Measurements from ENCODE around the gene CDH13.

Gene CDH13

DNA sequence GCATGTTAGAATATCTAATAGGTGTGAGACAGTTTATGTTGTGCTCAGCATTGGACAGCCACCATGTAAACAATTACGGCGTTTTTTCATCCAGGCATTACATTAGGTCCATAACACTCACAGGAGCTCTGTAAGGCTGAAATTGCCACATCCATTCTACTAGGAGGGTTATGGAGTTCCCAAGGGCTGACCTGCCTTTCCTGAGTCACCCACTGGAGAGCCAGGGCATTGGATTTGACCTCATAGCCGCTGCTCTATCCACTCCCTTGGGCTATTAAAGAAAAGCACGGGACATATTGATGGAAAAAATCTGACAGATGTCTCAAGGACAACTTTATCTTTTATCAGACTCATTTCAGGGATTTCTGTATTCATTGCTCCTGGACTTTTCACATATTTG, 874.7 kb downstream of the CDH13 start:
- TF ChIP-seq, protein P1, sequence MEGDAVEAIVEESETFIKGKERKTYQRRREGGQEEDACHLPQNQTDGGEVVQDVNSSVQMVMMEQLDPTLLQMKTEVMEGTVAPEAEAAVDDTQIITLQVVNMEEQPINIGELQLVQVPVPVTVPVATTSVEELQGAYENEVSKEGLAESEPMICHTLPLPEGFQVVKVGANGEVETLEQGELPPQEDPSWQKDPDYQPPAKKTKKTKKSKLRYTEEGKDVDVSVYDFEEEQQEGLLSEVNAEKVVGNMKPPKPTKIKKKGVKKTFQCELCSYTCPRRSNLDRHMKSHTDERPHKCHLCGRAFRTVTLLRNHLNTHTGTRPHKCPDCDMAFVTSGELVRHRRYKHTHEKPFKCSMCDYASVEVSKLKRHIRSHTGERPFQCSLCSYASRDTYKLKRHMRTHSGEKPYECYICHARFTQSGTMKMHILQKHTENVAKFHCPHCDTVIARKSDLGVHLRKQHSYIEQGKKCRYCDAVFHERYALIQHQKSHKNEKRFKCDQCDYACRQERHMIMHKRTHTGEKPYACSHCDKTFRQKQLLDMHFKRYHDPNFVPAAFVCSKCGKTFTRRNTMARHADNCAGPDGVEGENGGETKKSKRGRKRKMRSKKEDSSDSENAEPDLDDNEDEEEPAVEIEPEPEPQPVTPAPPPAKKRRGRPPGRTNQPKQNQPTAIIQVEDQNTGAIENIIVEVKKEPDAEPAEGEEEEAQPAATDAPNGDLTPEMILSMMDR (IDR thresholded peaks at IDR 0.05; ENCODE audit: control insufficient read depth, extremely low read depth, insufficient read depth), result no peak
- H3K4me3 ChIP-seq (ENCODE audit: low read depth, low read length), result no peak overlapping the region
- no peak for DNase-seq (ENCODE audit: low read depth)

DNA sequence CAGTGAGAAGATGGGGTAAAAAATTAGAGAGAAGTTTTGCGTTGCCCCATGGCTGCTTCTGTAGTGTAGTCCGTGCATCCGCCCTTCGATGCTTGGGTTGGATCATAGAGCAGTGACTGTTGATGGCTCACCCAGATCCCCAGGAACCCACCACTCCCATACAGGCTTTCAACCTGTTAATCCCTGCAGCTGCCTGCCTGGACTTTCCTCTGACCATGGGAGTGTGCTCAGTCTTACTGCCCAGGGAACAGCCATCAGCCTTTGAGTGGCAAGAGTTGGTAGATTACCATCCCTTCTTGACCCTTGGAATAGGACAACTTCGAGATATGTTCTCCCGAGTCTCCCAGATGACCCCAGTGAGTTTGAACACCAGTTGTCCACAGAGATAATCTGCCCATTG, 881.5 kb downstream of the CDH13 start:
- TF ChIP-seq, protein P1 (IDR thresholded peaks at IDR 0.05; ENCODE audit: control insufficient read depth, extremely low read depth, insufficient read depth), result no peak
- no peak overlapping the region for H3K4me3 ChIP-seq (ENCODE audit: low read depth, low read length)
- no peak for DNase-seq (ENCODE audit: low read depth)

DNA sequence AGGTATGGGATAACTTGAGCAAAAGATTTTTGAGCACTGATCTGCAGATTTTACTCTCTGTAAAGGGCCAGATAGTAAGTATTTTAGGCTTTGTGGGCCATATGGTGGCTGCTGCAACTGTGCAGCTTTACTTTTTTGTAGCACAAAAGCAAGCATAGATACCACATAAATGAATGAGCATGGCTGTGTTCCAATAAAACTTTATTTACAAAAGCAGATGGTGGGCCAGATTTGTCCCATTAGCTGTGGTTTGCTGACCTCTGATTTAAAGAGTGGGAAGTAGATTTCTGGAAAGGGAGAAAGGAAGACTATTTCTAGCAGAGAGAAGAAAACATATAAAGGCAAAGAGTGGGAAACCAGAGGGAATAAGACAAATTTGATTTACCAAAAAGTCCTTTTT, 882.5 kb downstream of the CDH13 start:
- no peak for DNase-seq (ENCODE audit: low read depth)
- TF ChIP-seq, protein P1 (IDR thresholded peaks at IDR 0.05; ENCODE audit: control insufficient read depth, extremely low read depth, insufficient read depth), result no peak
- no peak overlapping the region for H3K4me3 ChIP-seq (ENCODE audit: low read depth, low read length)

DNA sequence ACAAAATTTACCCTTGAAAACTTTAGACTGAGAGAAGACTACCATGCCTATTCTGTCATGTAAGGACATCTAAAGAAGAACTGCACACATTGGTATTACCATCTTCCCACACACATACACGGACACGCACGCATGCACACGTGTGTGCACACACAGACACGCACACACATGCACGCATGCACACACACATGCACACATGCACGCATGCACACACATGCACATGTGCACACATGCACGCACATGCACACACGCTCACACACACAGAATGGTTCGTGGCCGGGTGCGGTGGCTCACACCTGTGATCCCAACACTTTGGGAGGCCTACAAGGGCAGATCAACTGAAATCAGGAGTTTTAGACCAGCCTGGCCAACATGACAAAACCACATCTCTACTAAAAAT, 884.1 kb downstream of the CDH13 start:
- no peak for DNase-seq (ENCODE audit: low read depth)
- H3K4me3 ChIP-seq (ENCODE audit: low read depth, low read length), result no peak overlapping the region
- TF ChIP-seq, protein P1 (IDR thresholded peaks at IDR 0.05; ENCODE audit: control insufficient read depth, extremely low read depth, insufficient read depth), result no peak

DNA sequence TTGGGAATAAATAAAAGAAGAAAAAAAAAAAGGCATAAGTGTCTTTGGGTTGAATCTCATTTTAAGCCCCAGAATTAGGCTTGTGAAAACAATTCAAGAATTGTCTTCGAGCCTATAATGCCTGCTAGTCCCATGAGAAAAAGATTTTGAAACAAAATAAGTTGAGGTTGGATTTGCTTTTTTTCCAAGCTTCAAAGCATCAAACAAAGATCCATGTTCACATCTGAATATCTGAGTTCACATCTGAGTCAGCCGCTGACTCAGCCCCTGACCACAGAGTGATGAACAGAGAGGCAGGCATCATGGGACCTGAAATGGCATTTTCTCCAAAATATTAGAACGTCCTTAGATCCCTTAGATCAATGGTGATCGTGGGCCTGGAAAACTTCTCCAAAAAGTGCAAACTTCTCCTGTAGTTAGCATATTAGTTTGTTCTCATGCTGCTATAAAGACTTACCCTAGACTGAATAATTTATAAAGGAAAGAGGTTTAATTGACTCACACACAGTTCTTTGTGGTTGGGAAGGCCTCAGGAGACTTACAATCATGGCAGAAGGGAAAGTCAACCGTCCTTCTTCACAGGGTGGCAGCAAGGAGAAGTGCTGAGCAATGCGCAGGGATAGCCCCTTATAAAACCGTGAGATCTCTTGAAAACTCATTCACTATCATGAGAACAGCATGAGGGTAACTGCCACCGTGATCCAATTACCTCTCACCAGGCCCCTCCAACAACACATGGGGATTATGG, 886.4 kb downstream of the CDH13 start:
- DNase-seq (ENCODE audit: low read depth), result no peak
- H3K4me3 ChIP-seq (ENCODE audit: low read depth, low read length), result no peak overlapping the region
- TF ChIP-seq, protein P1 (IDR thresholded peaks at IDR 0.05; ENCODE audit: control insufficient read depth, extremely low read depth, insufficient read depth), result no peak

DNA sequence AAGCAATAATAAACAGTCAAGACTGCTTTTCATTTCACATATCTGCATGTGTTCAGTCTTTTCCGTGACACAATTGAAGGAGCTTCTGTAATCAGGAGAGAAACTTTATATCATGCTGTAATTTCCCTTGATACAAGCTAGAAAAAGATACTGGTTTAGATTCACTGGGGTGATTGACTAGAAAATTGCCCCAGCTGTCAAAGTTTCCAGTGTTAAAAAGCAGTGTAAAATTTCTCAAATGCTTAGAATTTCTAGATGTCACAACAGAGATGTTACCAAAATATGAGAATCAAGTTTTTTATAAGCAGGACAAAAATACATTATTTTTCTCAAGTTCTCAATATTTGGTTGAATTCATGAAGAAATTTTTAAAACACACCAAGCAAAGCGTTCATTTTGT, 888.6 kb downstream of the CDH13 start:
- H3K4me3 ChIP-seq (ENCODE audit: low read depth, low read length), result no peak overlapping the region
- TF ChIP-seq, protein P1 (IDR thresholded peaks at IDR 0.05; ENCODE audit: control insufficient read depth, extremely low read depth, insufficient read depth), result no peak
- DNase-seq (ENCODE audit: low read depth), result no peak

DNA sequence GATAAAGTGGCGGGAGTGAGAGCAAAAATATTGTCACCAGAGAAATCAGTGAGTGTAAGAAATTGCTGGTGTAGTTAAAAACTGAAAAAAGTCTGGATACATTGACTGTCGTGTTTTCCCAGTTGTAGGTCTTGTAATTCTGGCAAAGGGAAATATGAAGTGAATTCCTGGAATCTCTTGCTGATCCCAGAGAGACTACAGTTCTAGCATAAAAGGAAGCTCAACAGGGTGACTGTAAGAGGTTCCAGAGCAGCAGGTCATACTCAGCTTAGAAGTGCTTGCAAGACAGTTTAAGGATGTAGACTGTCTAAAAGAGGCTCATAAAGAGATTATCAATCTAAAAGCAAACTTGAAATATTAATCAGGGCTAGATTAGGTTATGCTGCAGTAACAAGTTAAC, 890.2 kb downstream of the CDH13 start:
- TF ChIP-seq, protein P1 (IDR thresholded peaks at IDR 0.05; ENCODE audit: control insufficient read depth, extremely low read depth, insufficient read depth), result no peak
- no peak for DNase-seq (ENCODE audit: low read depth)
- H3K4me3 ChIP-seq (ENCODE audit: low read depth, low read length), result no peak overlapping the region

All from LNCaP clone FGC (cell line).